ENCODE data around the gene ETV2.
"Not testable (repeated sequence)": the region's sequence is repeated elsewhere in the genome, so short reads cannot be mapped to it uniquely, and the experiment has no call there.

Gene ETV2

GRCh38 chr19:35628565-35629331, 12.8 kb upstream of the ETV2 start, which contains the start of gene RBM42:
Gene RBM42, plus strand, starts transcription at chr19:35629036. Its CDS starts 118 bp downstream, at chr19:35629154.
- peak; percentile 97 for DNase-seq

- no peak for DNase-seq
Observed at GRCh38 chr19:35629332-35629633, 12.3 kb upstream of the ETV2 start.

- no peak for DNase-seq
Observed at GRCh38 chr19:35633727-35634440, 7.7 kb upstream of the ETV2 start.

- DNase-seq, result no peak
Observed at GRCh38 chr19:35636651-35637050, 4.9 kb upstream of the ETV2 start.

- DNase-seq, result no peak
Observed at GRCh38 chr19:35637165-35637564, 4.4 kb upstream of the ETV2 start.

GRCh38 chr19:35639321-35639639, 2.3 kb upstream of the ETV2 start:
- DNase-seq, result no peak

GRCh38 chr19:35639863-35640262, 1.7 kb upstream of the ETV2 start:
- no peak for DNase-seq

GRCh38 chr19:35642312-35642711, 767 bp downstream of the ETV2 start:
- no peak for DNase-seq

- no peak for DNase-seq
Observed at GRCh38 chr19:35642798-35643254, 1.3 kb downstream of the ETV2 start.

GRCh38 chr19:35643255-35644205, 2.0 kb downstream of the ETV2 start:
- DNase-seq, result peak; percentile 81

- DNase-seq, result peak; percentile 98
Observed at GRCh38 chr19:35644206-35644986, 2.9 kb downstream of the ETV2 start.

GRCh38 chr19:35644987-35645679, 3.6 kb downstream of the ETV2 start:
- DNase-seq, result peak; percentile 70

GRCh38 chr19:35645680-35646511, 4.4 kb downstream of the ETV2 start:
- no peak for DNase-seq

GRCh38 chr19:35648017-35648961, 6.7 kb downstream of the ETV2 start, which contains the start of gene COX6B1:
Gene COX6B1, plus strand, starts transcription at chr19:35648323. Its CDS starts 2,921 bp downstream, at chr19:35651244.
- DNase-seq, result peak; percentile 96

- no peak for DNase-seq
Observed at GRCh38 chr19:35650581-35650980, 9.0 kb downstream of the ETV2 start.

- DNase-seq, result not testable (repeated sequence)
Observed at GRCh38 chr19:35654828-35655227, 13.3 kb downstream of the ETV2 start.

GRCh38 chr19:35655600-35655999, 14.1 kb downstream of the ETV2 start:
- no peak for DNase-seq

- no peak for DNase-seq
Observed at GRCh38 chr19:35656700-35657099, 15.2 kb downstream of the ETV2 start.

GRCh38 chr19:35657904-35658700, 16.6 kb downstream of the ETV2 start:
- DNase-seq, result no peak

Data from CD4-positive, alpha-beta T cell treated with Interleukin-15 for 1 hour (primary cell).